Calu3 (cell line): ENCODE results near the gene TNKS1BP1. TPM values are rescaled to one million over a fixed set of nuclear protein-coding genes. Genes with fewer than 3 reads are reported as not detected.

Experiments
- BruUV-seq: library from RNA; stranded (reverse); fragments of 400-500 nt; replicated peaks from 2 replicates; lab custom pipeline; 2021; lab: Mats Ljungman, UMichigan
- CTCF ChIA-PET: fragments of 300-600 bp; sonication (Branson Sonifier 250); formaldehyde crosslinking; loops from one replicate; lab custom pipeline; 2022; ENCODE audit warnings: antibody characterized with exemption; lab: Charles Lee
- DNase-seq: peaks from one replicate; pipeline ENCODE4 v3.0.0; 2022
- H3K27ac Mint-ChIP-seq: one replicate; pipeline ENCODE4 v1.8.0; 2022; ENCODE audit warnings: mixed read lengths; ENCODE audit not compliant: unreplicated experiment
- H3K27me3 Mint-ChIP-seq: one replicate; pipeline ENCODE4 v1.8.0; 2022; ENCODE audit warnings: mixed read lengths; ENCODE audit not compliant: unreplicated experiment
- H3K36me3 Mint-ChIP-seq: one replicate; pipeline ENCODE4 v1.8.0; 2022; ENCODE audit warnings: mild to moderate bottlenecking, moderate library complexity, mixed read lengths; ENCODE audit not compliant: insufficient read depth, unreplicated experiment
- H3K4me1 Mint-ChIP-seq: one replicate; pipeline ENCODE4 v1.8.0; 2022; ENCODE audit warnings: mild to moderate bottlenecking, low read depth, mixed read lengths; ENCODE audit not compliant: unreplicated experiment
- H3K4me3 Mint-ChIP-seq: one replicate; pipeline ENCODE4 v1.8.0; 2022; ENCODE audit warnings: mild to moderate bottlenecking, low read depth, moderate library complexity, mixed read lengths; ENCODE audit not compliant: unreplicated experiment
- H3K9me3 Mint-ChIP-seq: one replicate; pipeline ENCODE4 v1.8.0; 2022; ENCODE audit warnings: low read depth, mixed read lengths; ENCODE audit not compliant: unreplicated experiment
- CTCF ChIP-seq: fragments of 200-600 bp; IDR thresholded peaks from one replicate; pipeline ENCODE4 v1.8.0; 2022; ENCODE audit warnings: antibody characterized with exemption; ENCODE audit not compliant: unreplicated experiment
- intact Hi-C: fragments of 100-400 bp; cut with micrococcal nuclease; formaldehyde crosslinking; loops from one replicate; pipeline ENCODE4 v1.10.0; 2022; ENCODE audit not compliant: unreplicated experiment
- total RNA-seq: library from RNA; stranded (reverse); gene quantifications from 2 replicates; pipeline ENCODE4 v1.2.3, GENCODE V29; 2022

Gene TNKS1BP1
- total RNA-seq, 1 experiment from 2014 or later = 151 TPM

- Mint-ChIP-seq H3K27ac (peak overlapping the region; percentile 66), H3K9me3 (no peaks in the 10 kb centered on the region), H3K4me3 (peak overlapping the region; percentile 81), H3K27me3 (no peaks in the 10 kb centered on the region), H3K4me1 (peaks cover 40% of the 10 kb centered on the region), H3K36me3 (peaks cover 47% of the 10 kb centered on the region)
- no TSS peak for BruUV-seq
- intact Hi-C loops = no loop called here
- no peak for DNase-seq
- no peak for TF ChIP-seq CTCF
- CTCF ChIA-PET = interaction anchor here (1.3 to 2.9 kb wide), 2 partner anchors 9 to 23 kb away, joined by 3 to 17 read pairs; partner anchors contain the start of gene SSRP1
Observed at GRCh38 chr11:57312511-57313021, 12.2 kb downstream of the TNKS1BP1 start.

- no peak for TF ChIP-seq CTCF
- Mint-ChIP-seq H3K27ac (peak overlapping the region; percentile 71), H3K9me3 (no peaks in the 10 kb centered on the region), H3K4me3 (peak overlapping the region; percentile 81), H3K4me1 (peaks cover 48% of the 10 kb centered on the region), H3K36me3 (peaks cover 47% of the 10 kb centered on the region), H3K27me3 (no peaks in the 10 kb centered on the region)
- DNase-seq = peak; percentile 95
- intact Hi-C loops = loop anchor here (2.0 kb wide), 1 partner anchor 35 kb away; no protein-coding TSS in a partner anchor
- no TSS peak for BruUV-seq
- CTCF ChIA-PET = interaction anchor here (0.7 to 2.9 kb wide), 8 partner anchors 11 to 63 kb away, joined by 3 to 17 read pairs (median 3); partner anchors contain the start of genes SSRP1 and TNKS1BP1
Observed at GRCh38 chr11:57311109-57311936, 13.4 kb downstream of the TNKS1BP1 start.

- no TSS peak for BruUV-seq
- Mint-ChIP-seq H3K27ac (peak overlapping the region; percentile 71), H3K4me1 (peaks cover 48% of the 10 kb centered on the region), H3K36me3 (peaks cover 47% of the 10 kb centered on the region), H3K9me3 (no peaks in the 10 kb centered on the region), H3K27me3 (no peaks in the 10 kb centered on the region), H3K4me3 (peak overlapping the region; percentile 81)
- CTCF ChIA-PET = interaction anchor here (1.1 to 2.9 kb wide), 2 partner anchors 10 to 11 kb away, joined by 3 to 17 read pairs; no protein-coding TSS in a partner anchor
- peak; percentile 66 for DNase-seq
- intact Hi-C loops = loop anchor here (2.0 kb wide), 1 partner anchor 34 kb away; no protein-coding TSS in a partner anchor
- TF ChIP-seq CTCF = no peak
Observed at GRCh38 chr11:57310630-57311086, 14.1 kb downstream of the TNKS1BP1 start.

GRCh38 chr11:57310091-57310490 is 14.7 kb downstream of the TNKS1BP1 start:
- Mint-ChIP-seq H3K9me3 (no peaks in the 10 kb centered on the region), H3K4me3 (peak overlapping the region; percentile 81), H3K36me3 (peaks cover 52% of the 10 kb centered on the region), H3K4me1 (peaks cover 48% of the 10 kb centered on the region), H3K27me3 (no peaks in the 10 kb centered on the region), H3K27ac (peak overlapping the region; percentile 71)
- no TSS peak for BruUV-seq
- no peak for TF ChIP-seq CTCF
- CTCF ChIA-PET = interaction anchor here (1.1 kb wide), 1 partner anchor 11 kb away, joined by 3 read pairs; no protein-coding TSS in a partner anchor
- intact Hi-C loops = loop anchor here (2.0 kb wide), 1 partner anchor 33 kb away; no protein-coding TSS in a partner anchor
- DNase-seq = no peak
